GM21526 (cell line): ENCODE results near the gene WDR83.
"Not testable (repeated sequence)": the region's sequence is repeated elsewhere in the genome, so short reads cannot be mapped to it uniquely, and the experiment has no call there.

ENCODE experiments used
- ATAC-seq: cut with Tn5 transposase; IDR thresholded peaks from one replicate; pipeline ENCODE4 v1.9.1; 2021; ENCODE audit warnings: moderate library complexity; ENCODE audit not compliant: unreplicated experiment, low FRiP score

The WDR83 gene

DNA sequence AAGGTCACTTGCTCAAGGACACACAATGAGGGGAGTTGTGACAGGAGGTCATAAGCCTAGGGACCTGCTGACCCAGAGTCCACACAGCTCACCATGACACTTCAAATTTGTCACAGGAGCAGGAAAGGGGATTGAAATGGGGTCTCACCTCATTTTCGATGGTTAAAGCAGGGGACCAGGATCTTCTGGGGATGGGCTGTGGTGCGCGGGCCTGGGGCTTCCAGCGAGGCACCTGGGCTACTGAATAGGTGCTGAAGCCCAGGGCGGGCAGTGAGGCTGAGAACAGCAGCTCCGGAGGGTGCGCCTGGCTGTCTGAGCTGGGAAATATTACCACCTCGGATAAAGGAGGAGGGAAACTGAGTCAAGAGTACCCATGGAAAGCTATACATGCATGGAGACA lies 11.1 kb upstream of the WDR83 start:
- ATAC-seq = no peak

DNA sequence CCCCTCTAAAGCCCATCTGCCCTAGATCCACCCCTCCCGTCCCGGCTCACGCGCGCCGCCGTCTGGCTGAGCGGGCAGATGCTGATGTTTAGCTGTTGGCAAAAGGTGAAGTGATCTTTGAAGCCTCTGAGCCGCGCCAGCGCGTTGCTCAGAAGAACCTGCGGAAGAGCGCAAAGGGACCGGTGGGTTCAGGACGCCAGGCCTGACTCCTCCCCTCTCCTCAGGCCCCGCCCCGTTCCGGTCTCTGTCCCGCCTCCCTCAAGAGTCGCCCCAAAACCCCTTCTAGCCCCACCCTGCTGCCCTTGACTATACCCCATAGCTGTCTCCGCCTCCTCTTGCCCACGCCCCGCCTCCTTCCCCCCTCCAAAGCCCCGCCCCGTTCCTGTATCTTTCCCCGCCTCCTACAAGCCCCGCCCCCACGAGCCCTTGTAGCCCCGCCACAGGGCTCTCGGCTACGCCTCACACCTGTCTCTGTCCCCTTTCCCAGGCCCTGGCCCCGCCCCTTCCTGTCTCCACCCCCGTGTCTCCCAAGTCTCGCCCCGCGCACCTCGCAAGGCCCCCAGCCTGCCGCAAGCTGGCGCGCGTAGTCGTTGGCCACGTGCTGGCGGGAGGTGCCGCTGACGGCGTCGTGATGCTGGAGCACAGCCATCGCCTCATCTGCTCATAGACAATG lies 9.6 kb upstream of the WDR83 start:
- no peak for ATAC-seq

DNA sequence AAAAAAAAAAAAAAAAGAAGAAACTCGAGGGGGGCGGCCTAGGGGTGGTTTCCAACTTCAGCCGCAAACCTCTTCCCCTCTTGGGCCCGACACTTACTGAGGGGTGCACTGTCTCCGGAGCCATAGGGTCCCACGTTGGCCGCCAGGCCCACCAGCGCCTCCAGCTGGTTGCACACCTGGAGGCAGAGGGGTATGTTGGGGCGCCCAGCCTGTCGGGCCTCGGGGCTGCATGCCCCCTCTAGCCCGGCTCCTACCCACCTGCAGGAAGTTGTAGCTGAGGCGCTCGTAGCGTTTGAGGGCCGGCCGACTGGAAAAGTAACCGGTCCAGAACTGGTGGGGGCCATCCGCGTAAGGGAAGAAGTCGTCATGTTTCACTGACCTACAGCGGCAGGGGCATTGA lies 8.6 kb upstream of the WDR83 start:
- ATAC-seq = no peak

DNA sequence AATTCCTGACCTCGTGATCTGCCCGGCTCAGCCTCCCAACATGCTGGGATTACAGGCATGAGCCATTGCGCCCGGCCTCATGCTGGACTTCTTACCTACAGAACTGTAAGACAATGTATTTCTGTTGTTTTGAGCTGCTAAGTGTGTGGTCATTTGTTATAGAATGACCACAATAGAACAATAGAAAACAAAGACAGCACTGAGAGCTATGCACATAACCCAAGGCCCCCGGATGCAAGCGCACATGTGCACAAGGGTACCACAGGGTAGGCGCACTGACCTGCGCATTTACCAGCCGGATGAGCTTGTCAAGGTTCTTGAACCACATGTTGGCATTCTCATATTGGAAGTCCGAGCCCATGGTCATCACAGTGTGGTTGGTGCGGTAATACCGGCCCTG lies 5.6 kb upstream of the WDR83 start:
- no peak for ATAC-seq

DNA sequence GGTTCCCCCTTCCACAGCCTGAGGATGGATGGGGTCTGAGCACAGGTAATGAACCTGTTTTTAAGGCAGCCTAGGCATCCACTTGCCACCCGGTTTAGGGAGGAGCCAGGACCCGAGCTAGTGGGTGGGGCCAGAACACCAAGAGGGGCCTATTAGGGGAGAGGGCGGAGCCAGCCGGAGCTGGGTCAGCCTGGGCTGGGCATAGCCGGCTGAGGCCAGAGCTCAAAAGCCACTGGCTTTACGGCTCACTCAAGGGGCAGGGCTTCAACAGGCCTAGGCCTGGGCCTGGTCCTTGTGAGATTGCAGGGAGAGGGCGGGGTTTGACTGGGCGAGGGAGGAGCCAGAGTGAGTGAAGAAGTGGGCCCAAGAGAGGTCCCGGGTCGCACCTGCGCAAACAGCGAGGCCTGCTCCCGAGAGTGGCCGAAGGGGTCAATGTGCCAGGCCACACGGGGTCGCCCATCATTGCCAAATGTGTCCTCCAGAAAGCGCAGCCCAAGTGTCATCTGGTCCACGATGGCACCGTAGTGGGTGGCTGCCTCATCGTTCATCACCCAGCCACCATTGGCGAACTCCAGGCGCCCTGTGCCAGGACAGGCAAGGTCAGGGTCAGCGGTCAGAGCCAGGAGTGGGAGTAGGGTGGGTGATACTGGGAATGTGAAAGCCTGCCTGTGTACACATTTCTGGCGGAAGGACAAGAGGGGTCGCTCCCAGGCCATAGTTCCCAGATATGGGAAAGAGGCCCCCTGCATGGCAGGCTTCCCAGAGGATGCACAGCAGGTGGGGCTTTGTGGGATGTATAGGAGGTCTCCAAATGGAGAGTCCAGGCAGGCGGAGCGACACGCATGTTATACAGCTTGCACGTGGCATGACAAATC lies 2.0 kb upstream of the WDR83 start:
- ATAC-seq = no peak

DNA sequence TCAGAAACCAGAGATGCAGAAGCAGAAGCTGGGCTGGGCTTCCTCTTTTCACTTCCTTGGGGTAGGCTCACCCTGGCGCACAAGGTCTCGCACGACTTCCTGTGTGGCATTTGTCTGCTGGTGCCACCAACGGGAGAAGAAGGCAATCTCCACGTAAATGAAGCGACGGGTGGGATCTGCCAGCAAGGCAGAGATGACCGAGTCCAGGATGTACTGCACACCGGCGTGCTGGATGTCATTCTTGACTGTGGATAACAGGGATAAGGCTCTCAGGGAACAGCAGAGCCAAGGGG lies 1.4 kb upstream of the WDR83 start:
- no peak for ATAC-seq

DNA sequence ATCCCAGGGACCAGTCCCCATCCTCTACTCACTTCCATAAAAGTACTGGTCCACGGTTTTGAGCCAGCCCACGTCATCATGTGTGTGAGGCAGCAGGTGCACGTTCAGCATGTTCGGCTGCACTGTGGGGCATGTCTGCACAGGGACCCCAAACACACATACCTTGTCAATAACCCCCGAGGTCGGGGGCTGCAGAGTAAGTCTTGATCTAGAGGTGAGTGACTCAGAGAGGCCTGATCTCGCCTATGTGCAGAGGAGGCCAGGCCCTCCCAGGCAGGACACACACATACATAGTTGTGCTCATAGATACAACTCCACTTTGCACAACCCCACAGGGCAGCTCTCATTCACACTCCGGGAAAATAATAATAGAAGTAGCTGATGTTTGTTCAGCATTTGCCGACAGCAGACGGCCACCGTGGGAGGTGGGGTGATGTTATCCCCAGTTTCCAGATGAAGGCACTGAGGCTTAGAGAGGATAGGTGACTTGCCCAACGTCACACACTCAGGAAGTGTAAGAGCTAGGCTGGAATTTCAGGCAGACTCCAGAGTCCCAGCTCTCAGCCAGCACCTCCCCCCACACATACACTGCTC lies 839 bp upstream of the WDR83 start:
- no peak for ATAC-seq

DNA sequence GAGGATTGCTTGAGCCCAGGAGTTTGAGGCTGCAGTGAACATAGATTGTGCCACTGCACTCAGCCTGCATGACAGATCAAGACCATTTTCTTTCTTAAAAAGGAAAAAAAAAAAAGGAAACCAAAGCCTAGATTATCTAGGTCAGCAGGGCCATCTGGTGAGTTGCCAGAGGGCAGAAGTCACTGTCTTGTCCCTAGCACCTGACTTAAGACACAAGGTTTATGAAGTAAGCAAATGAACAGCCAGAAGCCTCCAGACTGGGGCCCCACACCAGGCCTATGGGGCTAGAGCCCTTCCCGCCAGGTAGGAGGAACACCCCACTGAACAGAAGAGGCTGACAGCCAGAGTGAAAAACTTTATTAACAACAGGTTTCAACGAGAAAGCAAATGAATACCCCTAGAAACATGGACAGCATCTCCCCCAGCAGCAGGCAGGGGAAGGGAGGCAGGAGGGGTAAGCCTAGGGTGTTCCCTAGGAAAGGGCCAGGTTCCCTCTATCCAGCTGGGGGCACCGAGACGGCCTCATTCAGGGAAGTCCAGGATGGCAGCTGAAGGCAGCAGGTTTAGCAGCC lies 1.2 kb downstream of the WDR83 start:
- ATAC-seq = no peak

DNA sequence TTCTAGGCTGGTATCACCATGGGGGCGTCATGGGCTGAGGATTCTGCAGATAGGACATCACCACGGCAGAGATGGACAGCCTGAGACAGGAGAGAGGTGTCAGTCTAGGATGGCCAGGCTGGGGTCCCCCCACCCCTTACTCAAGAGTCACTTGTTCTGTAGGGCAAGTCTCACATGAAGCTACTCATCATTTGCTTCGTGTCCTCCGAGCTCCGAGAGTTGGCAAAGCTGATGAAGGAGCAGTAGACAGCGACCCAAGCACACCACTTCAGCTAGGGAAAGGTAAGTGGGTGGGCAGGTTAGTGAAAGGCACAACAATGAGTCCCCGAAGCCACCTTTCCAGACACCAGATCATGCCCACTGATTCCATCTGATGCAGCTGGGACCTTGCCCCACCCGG lies 1.7 kb downstream of the WDR83 start:
- no peak for ATAC-seq

DNA sequence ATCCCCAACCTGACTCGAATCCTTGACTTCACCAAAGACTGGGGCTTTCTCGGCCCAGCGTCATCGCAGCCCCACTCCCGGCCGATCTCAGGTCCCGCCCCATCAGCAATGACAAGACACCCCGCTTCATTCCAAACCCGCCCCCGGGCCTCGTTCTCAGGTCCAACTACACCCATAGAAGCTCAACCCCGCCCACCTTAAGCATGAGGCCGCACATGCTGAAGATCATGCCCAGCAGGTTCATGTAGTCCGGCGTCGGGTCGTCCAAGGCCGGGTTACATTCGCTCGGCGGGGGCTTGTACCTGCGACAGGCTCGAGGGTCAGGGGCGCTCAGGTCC lies 2.3 kb downstream of the WDR83 start:
- no peak for ATAC-seq

DNA sequence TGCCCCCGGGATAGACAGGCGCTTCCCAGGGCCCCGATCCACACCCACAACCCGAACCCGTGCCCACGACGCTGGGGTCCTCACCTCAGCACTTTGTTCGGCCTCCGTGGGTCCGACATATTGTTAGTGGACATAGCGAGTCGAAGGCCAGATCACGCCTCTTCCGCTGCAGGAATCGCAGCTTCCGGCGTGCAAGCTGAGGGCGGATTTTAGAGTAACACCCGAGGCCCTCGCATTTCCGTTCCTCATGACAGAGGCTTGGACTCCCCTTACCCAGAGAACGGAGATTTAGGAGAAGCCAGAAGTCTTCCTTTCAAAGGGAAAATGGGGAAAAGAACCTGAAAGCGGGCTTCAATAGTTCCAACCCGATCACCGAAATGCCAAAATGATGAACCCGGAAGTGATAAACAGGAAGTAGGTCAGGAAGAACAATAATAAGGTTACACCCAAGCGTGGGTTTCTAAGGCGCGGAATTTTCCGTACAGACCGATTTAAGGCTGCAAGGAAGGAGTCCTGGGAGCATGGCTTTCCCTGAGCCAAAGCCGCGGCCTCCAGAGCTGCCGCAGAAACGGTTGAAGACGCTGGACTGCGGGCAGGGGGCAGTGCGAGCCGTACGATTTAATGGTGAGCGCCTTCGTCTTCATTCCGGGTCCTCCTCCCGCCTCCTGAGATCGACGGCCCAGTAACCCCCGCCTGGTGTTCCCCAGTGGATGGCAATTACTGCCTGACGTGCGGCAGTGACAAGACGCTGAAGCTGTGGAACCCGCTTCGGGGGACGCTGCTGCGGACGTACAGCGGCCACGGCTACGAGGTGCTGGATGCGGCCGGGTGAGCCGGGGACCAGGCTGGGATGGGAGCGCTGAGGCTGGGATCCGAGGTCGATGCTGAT lies 2.9 kb downstream of the WDR83 start:
- no peak for ATAC-seq

DNA sequence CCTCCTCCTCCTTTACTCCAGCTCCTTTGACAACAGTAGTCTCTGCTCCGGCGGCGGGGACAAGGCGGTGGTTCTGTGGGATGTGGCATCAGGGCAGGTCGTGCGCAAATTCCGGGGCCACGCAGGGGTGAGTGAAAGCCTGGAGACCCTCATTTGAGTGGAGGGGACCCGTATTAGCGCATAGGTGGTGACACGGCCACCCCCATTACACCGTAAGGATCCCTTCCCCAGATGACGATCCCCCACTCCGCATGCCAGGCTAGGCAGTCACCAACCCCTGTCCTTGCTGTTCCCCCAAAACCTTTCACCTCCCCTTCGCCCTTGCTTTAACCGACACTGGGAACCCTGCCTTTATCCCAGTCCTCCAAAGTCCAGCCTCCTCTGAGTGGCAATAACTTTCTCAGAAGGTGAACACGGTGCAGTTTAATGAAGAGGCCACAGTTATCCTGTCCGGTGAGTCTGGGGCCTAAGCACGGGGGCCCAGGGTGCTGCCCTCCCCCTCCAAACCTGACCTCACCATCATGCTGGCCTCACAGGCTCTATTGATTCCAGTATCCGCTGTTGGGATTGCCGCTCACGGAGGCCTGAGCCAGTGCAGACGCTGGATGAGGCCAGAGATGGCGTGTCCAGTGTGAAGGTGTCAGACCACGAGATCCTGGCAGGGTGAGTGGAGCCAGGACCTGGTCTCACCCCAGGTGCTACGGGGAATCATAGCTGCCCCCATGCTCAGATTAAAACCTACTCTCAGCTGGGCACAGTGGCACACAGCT lies 3.7 kb downstream of the WDR83 start:
- no peak for ATAC-seq

DNA sequence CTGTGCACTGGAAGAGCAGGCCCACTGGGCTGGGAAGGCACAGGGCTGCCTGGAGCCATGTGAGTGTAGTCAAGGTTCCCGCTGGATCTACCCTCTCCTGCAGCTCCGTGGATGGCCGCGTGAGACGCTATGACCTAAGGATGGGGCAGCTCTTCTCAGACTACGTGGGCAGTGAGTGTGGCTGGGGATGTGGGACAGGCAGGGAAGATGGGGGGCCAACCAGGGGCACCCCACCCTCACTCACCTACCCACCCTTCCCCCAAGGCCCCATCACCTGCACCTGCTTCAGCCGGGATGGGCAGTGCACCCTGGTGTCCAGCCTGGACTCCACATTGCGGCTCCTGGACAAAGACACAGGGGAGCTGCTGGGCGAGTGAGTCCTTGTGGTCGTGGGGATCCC lies 6.1 kb downstream of the WDR83 start:
- no peak for ATAC-seq

DNA sequence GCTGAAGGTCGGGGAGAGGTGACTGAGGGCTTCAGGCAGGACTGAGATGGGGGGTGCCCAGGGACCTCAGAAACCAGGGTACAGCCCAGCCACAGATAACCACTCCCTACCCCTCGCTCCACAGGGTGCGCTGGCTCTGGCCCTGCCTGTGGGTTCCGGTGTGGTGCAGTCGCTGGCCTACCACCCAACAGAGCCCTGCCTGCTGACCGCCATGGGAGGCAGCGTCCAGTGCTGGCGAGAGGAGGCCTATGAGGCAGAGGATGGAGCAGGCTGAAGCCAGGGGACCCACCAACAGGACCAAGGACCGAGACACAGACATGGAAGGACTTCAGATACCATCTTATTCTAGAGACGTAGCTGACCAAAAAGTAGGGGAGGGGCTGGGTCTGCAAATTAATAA lies 8.8 kb downstream of the WDR83 start:
- no peak for ATAC-seq

DNA sequence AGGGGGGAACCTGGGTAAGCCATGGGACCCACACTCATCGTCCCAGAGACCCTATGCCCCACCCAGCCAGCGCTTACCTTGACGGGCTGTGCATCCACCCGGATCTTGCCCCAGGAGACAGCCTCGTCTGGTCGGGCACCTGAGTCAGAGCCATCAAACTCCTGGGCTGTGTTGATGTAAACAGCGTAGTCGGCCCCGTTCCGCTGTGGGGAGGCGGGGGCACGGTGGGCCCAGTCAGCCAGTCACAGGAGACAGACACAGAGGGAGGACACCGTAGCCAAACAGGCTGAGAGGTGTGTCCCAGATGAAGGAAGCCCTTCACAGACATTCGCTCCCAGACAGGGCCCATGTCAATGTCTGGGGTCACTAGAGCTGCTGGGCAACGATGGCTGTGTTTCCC lies 9.3 kb downstream of the WDR83 start:
- ATAC-seq = no peak

DNA sequence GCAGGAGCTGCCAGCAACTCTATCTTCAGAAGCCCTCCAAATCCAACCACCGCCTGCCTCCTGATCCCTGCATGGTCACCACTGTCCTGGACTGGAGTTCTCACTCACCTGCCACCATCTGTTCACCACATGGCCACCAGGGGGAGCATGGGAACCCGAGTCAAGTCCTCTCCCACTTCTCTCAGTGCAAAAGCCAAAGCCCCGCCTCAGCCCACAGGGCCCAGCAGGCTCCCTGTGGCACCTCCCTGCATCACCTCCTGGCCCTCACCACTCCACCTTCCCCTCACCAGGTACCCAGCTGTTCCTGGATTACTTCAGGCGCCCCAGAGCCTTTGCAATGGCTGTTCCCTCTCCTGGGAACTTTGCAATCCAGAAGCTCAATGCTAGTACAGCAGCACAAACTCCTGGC lies 9.8 kb downstream of the WDR83 start:
- ATAC-seq = no peak

DNA sequence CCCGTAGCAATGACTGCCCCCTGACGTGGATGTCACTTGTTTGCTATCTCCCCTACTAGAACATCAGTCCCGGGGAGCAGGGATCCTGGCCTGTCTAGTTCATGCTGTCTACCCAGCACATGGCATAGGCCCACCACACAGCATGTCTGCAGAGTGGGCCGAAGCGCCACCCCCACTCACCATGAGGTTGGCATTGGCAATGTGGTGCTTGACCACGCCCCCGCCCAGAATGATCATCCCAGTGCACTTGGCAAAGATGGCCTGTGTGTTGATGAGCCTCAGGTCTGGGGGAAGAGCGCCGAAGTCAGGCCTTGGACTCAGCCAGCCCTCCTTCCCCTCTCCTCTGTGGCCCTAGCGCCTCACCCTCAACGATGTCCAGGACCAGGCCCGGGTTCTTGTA lies 10.3 kb downstream of the WDR83 start:
- ATAC-seq = no peak

DNA sequence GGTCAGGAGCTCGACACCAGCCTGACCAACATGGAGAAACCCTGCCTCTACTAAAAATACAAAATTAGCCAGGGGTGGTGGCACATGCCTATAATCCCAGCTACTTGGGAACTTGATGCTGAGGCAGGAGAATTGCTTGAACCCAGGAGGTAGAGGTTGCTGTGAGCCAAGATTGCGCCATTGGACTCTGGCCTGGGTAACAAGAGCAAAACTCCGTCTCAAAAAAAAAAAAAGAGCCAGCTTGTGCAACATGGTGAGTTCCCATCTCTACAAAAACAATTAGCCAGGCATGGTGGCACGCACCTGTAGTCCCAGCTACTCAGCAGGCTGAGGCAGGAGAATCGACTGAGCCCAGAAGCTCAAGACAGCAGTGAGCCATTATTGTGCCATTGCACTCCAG lies 11.4 kb downstream of the WDR83 start:
- ATAC-seq = not testable (repeated sequence)

DNA sequence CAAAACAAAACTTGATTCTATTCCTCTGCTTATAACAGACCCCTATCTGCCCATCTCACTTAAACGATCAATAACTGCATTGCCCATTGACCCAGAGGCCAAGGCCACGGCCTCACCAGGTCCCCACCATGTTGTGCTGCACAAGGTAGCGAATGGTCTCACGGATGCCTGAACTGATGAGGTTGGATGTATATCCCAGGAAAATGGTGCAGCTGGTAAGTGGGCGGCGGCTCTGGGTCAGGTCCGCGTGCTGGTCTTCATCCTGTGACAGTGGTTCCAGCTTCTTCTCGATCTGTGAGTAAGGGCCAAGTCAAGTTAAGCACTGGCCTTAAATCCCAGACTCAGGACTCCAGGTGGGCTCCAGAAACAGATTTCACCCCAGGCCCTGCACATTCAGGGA lies 13.4 kb downstream of the WDR83 start:
- no peak for ATAC-seq
